Activated CD8-positive, alpha-beta memory T cell treated with anti-CD3 and anti-CD28 coated beads, Interleukin-2, amount 10 ng/mL, durations not matched to agents 7 days and 5 days (primary cell): ENCODE measurements around the gene RBKS. TPM values are rescaled to one million over a fixed set of nuclear protein-coding genes. Genes with fewer than 3 reads are reported as not detected.

Experiments
- ATAC-seq: fragments of 150-1000 bp; cut with Tn5 transposase; one replicate; pipeline ENCODE4 v1.10.0; 2021; ENCODE audit warnings: moderate library complexity
- CTCF ChIA-PET: fragments of 350-600 bp; sonication (Branson Sonifier 250); formaldehyde crosslinking; loops from one replicate; lab custom pipeline; 2021; ENCODE audit warnings: antibody characterized with exemption; lab: Charles Lee
- DNase-seq: peaks from one replicate; pipeline ENCODE4 v3.0.0-alpha.2; 2020
- H3K27ac Mint-ChIP-seq: one replicate; pipeline ENCODE4 v1.8.0; 2021; ENCODE audit warnings: mild to moderate bottlenecking, mixed read lengths
- H3K27me3 Mint-ChIP-seq: one replicate; pipeline ENCODE4 v1.8.0; 2021; ENCODE audit warnings: mixed read lengths
- H3K36me3 Mint-ChIP-seq: one replicate; pipeline ENCODE4 v1.8.0; 2021; ENCODE audit warnings: mild to moderate bottlenecking, mixed read lengths
- H3K4me1 Mint-ChIP-seq: one replicate; pipeline ENCODE4 v1.8.0; 2021; ENCODE audit warnings: mixed read lengths
- H3K4me3 Mint-ChIP-seq: one replicate; pipeline ENCODE4 v1.8.0; 2021; ENCODE audit warnings: mild to moderate bottlenecking, moderate library complexity, mixed read lengths
- H3K9me3 Mint-ChIP-seq: one replicate; pipeline ENCODE4 v1.8.0; 2022; ENCODE audit warnings: low read depth, mixed read lengths
- total RNA-seq, 2 experiments: library from RNA; stranded (reverse); gene quantifications; one replicate each; pipeline ENCODE4 v1.2.3, GENCODE V29; 2021

RBKS gene
- total RNA-seq = 1 to 10 TPM; 2.6 to 3.4 TPM

- Mint-ChIP-seq H3K4me3 (peak within 1 kb of the TSS; percentile 99), H3K36me3 (peaks cover 29% of the 10 kb centered on the region), H3K4me1 (peaks cover 62% of the 10 kb centered on the region), H3K27ac (peak within 1 kb of the TSS; percentile 100), H3K27me3 (peaks cover 3% of the 10 kb centered on the region), H3K9me3 (no peaks in the 10 kb centered on the region)
- CTCF ChIA-PET = interaction anchor here (1.4 kb wide), 1 partner anchor 12 kb away, joined by 3 read pairs; no protein-coding TSS in a partner anchor
- ATAC-seq = peak; percentile 85
- DNase-seq = peak; percentile 94
Observed at GRCh38 chr2:27890146-27890923, at the start of gene RBKS, which contains the start of gene BABAM2. TSS of gene RBKS (minus strand) at chr2:27890387. CDS start at chr2:27890345, 42 bp downstream. TSS of gene BABAM2 (plus strand) at chr2:27890729. CDS start at chr2:27894557, 3,828 bp downstream.

GRCh38 chr2:27935026-27935425, 44.8 kb upstream of the RBKS start:
- Mint-ChIP-seq H3K4me3 (no peak overlapping the region), H3K27ac (no peak overlapping the region), H3K36me3 (peaks cover 43% of the 10 kb centered on the region), H3K4me1 (peaks cover 13% of the 10 kb centered on the region), H3K9me3 (no peaks in the 10 kb centered on the region), H3K27me3 (no peaks in the 10 kb centered on the region)
- CTCF ChIA-PET = no interaction called here
- DNase-seq (no peak), ATAC-seq (no peak)

- no peak overlapping the region for H3K4me3 Mint-ChIP-seq
- DNase-seq = no peak
- H3K9me3 Mint-ChIP-seq = no peaks in the 10 kb centered on the region
- H3K4me1 Mint-ChIP-seq = peaks cover 13% of the 10 kb centered on the region
- peaks cover 48% of the 10 kb centered on the region for H3K36me3 Mint-ChIP-seq
- no peak overlapping the region for H3K27ac Mint-ChIP-seq
- no peaks in the 10 kb centered on the region for H3K27me3 Mint-ChIP-seq
- CTCF ChIA-PET = interaction anchor here (0.6 to 0.9 kb wide), 2 partner anchors 157 to 178 kb away, joined by 3 read pairs; no protein-coding TSS in a partner anchor
- no peak for ATAC-seq
Observed at GRCh38 chr2:27932396-27932795, 42.2 kb upstream of the RBKS start.

- H3K27me3 Mint-ChIP-seq = no peaks in the 10 kb centered on the region
- peaks cover 51% of the 10 kb centered on the region for H3K36me3 Mint-ChIP-seq
- peaks cover 12% of the 10 kb centered on the region for H3K4me1 Mint-ChIP-seq
- DNase-seq (no peak), ATAC-seq (no peak)
- no peaks in the 10 kb centered on the region for H3K9me3 Mint-ChIP-seq
- no peak overlapping the region for H3K4me3 Mint-ChIP-seq
- no peak overlapping the region for H3K27ac Mint-ChIP-seq
- CTCF ChIA-PET = no interaction called here
Observed at GRCh38 chr2:27931361-27931950, 41.3 kb upstream of the RBKS start.

GRCh38 chr2:27929916-27930486, 39.8 kb upstream of the RBKS start:
- Mint-ChIP-seq H3K4me3 (no peak overlapping the region), H3K4me1 (peaks cover 25% of the 10 kb centered on the region), H3K36me3 (peaks cover 53% of the 10 kb centered on the region), H3K27ac (no peak overlapping the region), H3K27me3 (no peaks in the 10 kb centered on the region), H3K9me3 (no peaks in the 10 kb centered on the region)
- ATAC-seq = no peak
- no peak for DNase-seq
- CTCF ChIA-PET = no interaction called here

- no peak overlapping the region for H3K27ac Mint-ChIP-seq
- H3K4me3 Mint-ChIP-seq = no peak overlapping the region
- ATAC-seq = no peak
- H3K36me3 Mint-ChIP-seq = peaks cover 45% of the 10 kb centered on the region
- no peaks in the 10 kb centered on the region for H3K27me3 Mint-ChIP-seq
- no peak for DNase-seq
- H3K4me1 Mint-ChIP-seq = peaks cover 21% of the 10 kb centered on the region
- CTCF ChIA-PET = interaction anchor here (1.0 kb wide), 1 partner anchor 17 kb away, joined by 3 read pairs; no protein-coding TSS in a partner anchor
- H3K9me3 Mint-ChIP-seq = no peaks in the 10 kb centered on the region
Observed at GRCh38 chr2:27925766-27926472, 35.7 kb upstream of the RBKS start.

GRCh38 chr2:27922842-27923241, 32.7 kb upstream of the RBKS start:
- Mint-ChIP-seq H3K36me3 (peaks cover 48% of the 10 kb centered on the region), H3K4me3 (no peak overlapping the region), H3K27me3 (no peaks in the 10 kb centered on the region), H3K27ac (no peak overlapping the region), H3K9me3 (no peaks in the 10 kb centered on the region), H3K4me1 (peaks cover 32% of the 10 kb centered on the region)
- ATAC-seq (no peak), DNase-seq (no peak)
- CTCF ChIA-PET = no interaction called here

GRCh38 chr2:27921880-27922547, 31.8 kb upstream of the RBKS start:
- H3K9me3 Mint-ChIP-seq = no peaks in the 10 kb centered on the region
- no peak overlapping the region for H3K27ac Mint-ChIP-seq
- DNase-seq = no peak
- ATAC-seq = no peak
- H3K36me3 Mint-ChIP-seq = peaks cover 46% of the 10 kb centered on the region
- CTCF ChIA-PET = no interaction called here
- peaks cover 32% of the 10 kb centered on the region for H3K4me1 Mint-ChIP-seq
- H3K4me3 Mint-ChIP-seq = no peak overlapping the region
- no peaks in the 10 kb centered on the region for H3K27me3 Mint-ChIP-seq

GRCh38 chr2:27921424-27921823, 31.2 kb upstream of the RBKS start:
- Mint-ChIP-seq H3K27ac (no peak overlapping the region), H3K4me3 (no peak overlapping the region), H3K9me3 (no peaks in the 10 kb centered on the region), H3K4me1 (peaks cover 30% of the 10 kb centered on the region), H3K27me3 (no peaks in the 10 kb centered on the region), H3K36me3 (peaks cover 42% of the 10 kb centered on the region)
- DNase-seq (no peak), ATAC-seq (no peak)
- CTCF ChIA-PET = no interaction called here

- Mint-ChIP-seq H3K4me3 (no peak overlapping the region), H3K9me3 (no peaks in the 10 kb centered on the region), H3K4me1 (peaks cover 20% of the 10 kb centered on the region), H3K27me3 (no peaks in the 10 kb centered on the region), H3K27ac (peak overlapping the region; percentile 73), H3K36me3 (peaks cover 36% of the 10 kb centered on the region)
- CTCF ChIA-PET = no interaction called here
- no peak for DNase-seq
- peak; percentile 69 for ATAC-seq
Observed at GRCh38 chr2:27920148-27920885, 30.1 kb upstream of the RBKS start.

GRCh38 chr2:27916293-27916995, 26.3 kb upstream of the RBKS start:
- no peak overlapping the region for H3K4me3 Mint-ChIP-seq
- DNase-seq (no peak), ATAC-seq (no peak)
- peaks cover 38% of the 10 kb centered on the region for H3K36me3 Mint-ChIP-seq
- peaks cover 28% of the 10 kb centered on the region for H3K4me1 Mint-ChIP-seq
- no peak overlapping the region for H3K27ac Mint-ChIP-seq
- no peaks in the 10 kb centered on the region for H3K9me3 Mint-ChIP-seq
- H3K27me3 Mint-ChIP-seq = no peaks in the 10 kb centered on the region
- CTCF ChIA-PET = no interaction called here

GRCh38 chr2:27915874-27916273, 25.7 kb upstream of the RBKS start:
- Mint-ChIP-seq H3K9me3 (no peaks in the 10 kb centered on the region), H3K36me3 (peaks cover 40% of the 10 kb centered on the region), H3K4me1 (peaks cover 28% of the 10 kb centered on the region), H3K27ac (no peak overlapping the region), H3K27me3 (no peaks in the 10 kb centered on the region), H3K4me3 (no peak overlapping the region)
- CTCF ChIA-PET = no interaction called here
- ATAC-seq (no peak), DNase-seq (no peak)
